Muscle of back (tissue), 11 donors: ENCODE measurements around the gene TMCC1. TPM values are rescaled to one million over a fixed set of nuclear protein-coding genes. Genes with fewer than 3 reads are reported as not detected.
"Not testable (repeated sequence)": the region's sequence is repeated elsewhere in the genome, so short reads cannot be mapped to it uniquely, and the experiment has no call there.

Source experiments
- DNase-seq, 3 donors: peaks; one replicate each; pipeline versions ENCODE4 v3.0.0 to v3.0.0-alpha.2; 2013
- polyA plus RNA-seq, 10 donors: library from polyadenylated mRNA; unstranded; fragments of 120-200 nt; gene quantifications; one replicate each; pipeline ENCODE4 v1.2.1, GENCODE V29; 2013; ENCODE audit not compliant: insufficient read length in 10 of 10

Gene TMCC1
- polyA plus RNA-seq, 10 donors, result 26.5 to 40.0 (median 33.6) TPM

- no peak for DNase-seq
These were observed 206.6 kb downstream of the TMCC1 start for GRCh38 chr3:129686941-129687340.

GRCh38 chr3:129684270-129684669 is 209.2 kb downstream of the TMCC1 start:
- DNase-seq, result no peak

GRCh38 chr3:129683201-129683600 is 210.3 kb downstream of the TMCC1 start:
- no peak for DNase-seq

DNA sequence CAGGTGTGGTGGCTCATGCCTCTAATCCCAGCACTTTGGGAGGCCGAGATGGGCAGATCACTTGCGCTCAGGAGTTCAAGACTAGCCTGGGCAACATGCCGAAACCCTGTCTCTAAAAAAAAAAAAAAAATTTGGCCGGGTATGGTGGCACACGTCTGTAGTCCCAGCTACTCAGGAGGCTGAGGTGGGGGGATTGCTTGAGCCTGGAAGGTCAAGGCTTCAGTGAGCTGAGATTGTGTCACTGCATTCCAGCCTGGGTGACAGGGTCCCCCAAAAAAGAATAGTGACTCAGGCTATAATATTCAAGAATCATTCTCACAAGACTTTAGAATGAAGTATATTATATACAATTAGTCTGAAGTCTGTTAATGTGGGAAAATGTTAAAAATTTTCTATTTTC is 216.5 kb downstream of the TMCC1 start:
- DNase-seq, result no peak

DNA sequence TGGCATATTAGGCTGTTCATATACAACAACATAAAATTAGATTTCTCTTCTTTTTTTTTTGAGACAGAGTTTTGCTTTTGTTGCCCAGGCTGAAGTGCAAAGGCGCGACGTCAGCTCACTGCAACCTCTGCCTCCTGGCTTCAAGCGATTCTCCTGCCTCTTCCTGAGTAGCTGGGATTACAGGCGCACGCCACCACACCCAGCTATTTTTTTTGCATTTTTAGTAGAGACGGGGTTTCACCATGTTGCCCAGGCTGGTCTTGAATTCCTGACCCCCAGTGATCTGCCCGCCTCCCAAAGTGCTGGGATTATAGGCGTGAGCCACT is 218.8 kb downstream of the TMCC1 start:
- not testable (repeated sequence) for DNase-seq

- DNase-seq, result no peak
These were observed 219.4 kb downstream of the TMCC1 start for GRCh38 chr3:129673897-129674797.

GRCh38 chr3:129673012-129673411 is 220.5 kb downstream of the TMCC1 start:
- no peak for DNase-seq

GRCh38 chr3:129672412-129672811 is 221.1 kb downstream of the TMCC1 start:
- DNase-seq, result no peak

GRCh38 chr3:129665024-129665768 is 228.3 kb downstream of the TMCC1 start:
- no peak for DNase-seq

- DNase-seq, result no peak
These were observed 229.4 kb downstream of the TMCC1 start for GRCh38 chr3:129663930-129664646.

- no peak for DNase-seq
These were observed 230.5 kb downstream of the TMCC1 start for GRCh38 chr3:129663045-129663446.

GRCh38 chr3:129662191-129662608 is 231.3 kb downstream of the TMCC1 start:
- peak in 2 of 3 donors; percentile 22 to 35 for DNase-seq

GRCh38 chr3:129661766-129662165 is 231.7 kb downstream of the TMCC1 start:
- DNase-seq, result no peak

DNA sequence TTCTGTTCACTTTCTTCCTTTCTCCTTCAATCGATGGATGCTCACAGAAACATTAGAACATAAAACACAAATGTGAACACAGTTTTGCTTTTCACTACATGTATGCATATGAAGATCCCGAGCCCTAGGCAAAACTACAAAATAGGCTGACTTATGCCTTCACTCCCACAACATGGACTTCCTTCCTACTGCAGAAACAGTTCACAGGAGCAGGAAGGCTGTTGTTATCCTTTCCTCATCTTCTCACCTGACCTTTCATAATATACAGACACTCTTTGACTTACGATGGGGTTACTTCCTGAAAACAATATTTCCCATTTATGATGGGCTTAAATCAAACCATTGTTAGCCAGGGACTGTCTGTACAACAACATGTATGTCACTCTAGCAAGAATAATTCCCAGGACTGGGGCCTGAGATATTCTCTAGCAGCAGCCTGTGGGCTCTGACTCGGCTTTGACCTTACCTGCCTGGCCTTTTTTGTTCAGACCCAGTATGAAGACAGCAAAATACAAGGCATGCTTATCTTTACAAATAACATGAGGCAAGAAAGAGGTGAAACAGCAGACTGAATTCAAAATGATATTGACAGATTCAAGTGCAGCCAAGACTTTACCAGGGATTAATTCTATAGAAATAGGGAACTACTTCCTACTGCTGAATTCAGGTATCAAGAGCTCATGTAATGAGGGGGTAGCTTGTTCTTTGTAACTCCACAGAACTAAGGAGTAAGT is 235.2 kb downstream of the TMCC1 start:
- DNase-seq, result no peak

- DNase-seq, result no peak
These were observed 236.1 kb downstream of the TMCC1 start for GRCh38 chr3:129657261-129658046.

- no peak for DNase-seq
These were observed 236.8 kb downstream of the TMCC1 start for GRCh38 chr3:129656659-129657247.

DNA sequence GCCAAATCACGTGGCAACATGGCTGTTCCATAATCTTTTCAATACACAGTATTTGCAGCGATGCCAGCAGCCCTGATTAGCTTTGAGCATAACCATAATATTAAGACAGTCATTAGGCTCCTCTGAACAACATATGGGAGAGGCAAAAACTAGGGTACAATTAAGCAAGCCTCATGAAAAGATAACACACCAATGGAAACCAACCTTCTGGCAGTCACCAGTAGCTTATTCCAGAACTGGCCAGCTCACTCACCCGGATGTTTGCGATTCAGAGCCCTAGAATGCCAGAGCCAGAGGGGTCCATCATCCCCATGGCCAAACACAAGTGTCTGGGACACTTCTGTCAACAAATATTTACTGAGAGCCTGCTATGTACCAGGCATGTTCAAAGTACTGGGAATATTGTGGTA is 238.2 kb downstream of the TMCC1 start:
- no peak for DNase-seq

- peak in 1 of 3 donors; percentile 31 for DNase-seq
These were observed 239.4 kb downstream of the TMCC1 start for GRCh38 chr3:129654131-129654530.

GRCh38 chr3:129653019-129653418 is 240.5 kb downstream of the TMCC1 start:
- DNase-seq, result no peak

DNA sequence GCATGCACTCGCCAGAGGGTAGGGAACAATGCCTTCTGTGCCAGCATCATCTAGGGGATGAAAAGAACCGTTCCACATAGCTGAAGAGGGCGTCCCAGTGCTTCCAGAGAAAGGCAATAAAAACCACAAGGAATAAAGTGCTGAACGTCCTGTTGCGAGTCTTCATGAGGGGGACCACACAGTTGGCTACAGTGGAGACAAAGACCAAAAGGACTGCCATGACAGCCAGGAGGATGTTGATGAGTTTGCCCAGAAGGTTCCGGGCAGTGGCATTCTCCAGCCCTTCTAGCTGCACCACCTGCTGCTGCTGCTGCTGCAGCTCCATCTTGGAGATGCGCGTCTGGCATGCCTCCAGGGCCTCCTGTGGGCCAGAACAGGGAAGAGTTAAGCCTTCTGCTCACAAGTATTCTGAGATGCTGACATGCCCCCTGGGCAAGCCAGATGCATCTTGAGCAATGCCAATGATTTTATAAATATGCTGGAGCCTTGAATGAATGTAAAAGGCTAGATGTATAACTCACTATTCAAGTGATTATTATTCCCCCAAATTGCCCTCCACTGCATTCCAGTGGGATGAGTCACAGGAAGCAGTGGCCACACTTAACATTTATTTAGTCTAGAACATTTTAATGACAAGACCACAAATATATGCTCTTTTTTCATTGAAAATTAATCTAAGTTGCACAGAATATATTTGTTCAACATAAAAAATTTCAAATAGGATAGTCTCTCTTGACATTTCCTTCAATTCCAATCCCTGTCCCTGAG is 241.9 kb downstream of the TMCC1 start:
- peak; percentile 30 to 80 (median 46) for DNase-seq
